ENCODE data around the gene WBP11.

The WBP11 gene

DNA sequence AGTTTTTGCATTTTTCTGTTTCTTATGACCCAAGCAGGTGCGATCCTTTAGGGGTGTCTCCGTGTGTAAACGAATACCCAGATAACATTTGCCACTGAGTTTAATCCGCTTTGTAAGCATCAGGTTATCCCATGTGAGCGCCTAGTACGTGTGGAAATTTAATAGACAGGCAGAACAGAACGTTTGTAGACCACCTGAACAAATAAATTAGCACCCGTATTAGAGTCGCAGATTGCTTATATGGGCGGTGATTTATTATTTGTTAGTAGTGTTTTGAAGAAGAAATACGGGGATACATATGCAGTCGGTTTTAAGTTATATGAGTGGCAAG lies 517 bp upstream of the WBP11 start:
- H3K4me1 ChIP-seq: peaks cover 9% of the 10 kb centered on the region
- H3K9me3 ChIP-seq: no peaks in the 10 kb centered on the region
- DNase-seq (ENCODE audit: low spot score in 2 of 2): no peak
- no peaks in the 10 kb centered on the region for H3K27me3 ChIP-seq (ENCODE audit: low read depth)
- in situ Hi-C loops (cut with MboI; ENCODE audit: low sequenced_read_pairs): no loop called here
- H3K4me3 ChIP-seq: peak overlapping the region; percentile 97
- peaks cover 15% of the 10 kb centered on the region for H3K36me3 ChIP-seq (replicated peaks)

DNA sequence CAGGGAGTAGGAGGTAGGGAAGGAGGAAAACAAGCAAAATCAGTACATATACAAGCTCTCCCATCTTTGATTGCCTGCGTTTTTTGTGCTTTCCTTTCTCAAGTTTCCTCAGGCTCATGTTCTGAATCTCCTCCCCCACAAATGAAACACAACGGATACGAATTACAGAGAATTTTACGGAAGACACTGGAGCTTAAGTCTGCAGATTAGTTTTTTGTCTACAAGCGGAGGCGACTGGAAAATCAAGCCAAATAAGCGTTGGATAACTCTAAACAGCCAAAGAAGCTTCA lies 612 bp downstream of the WBP11 start:
- in situ Hi-C loops (cut with MboI; ENCODE audit: low sequenced_read_pairs): no loop called here
- Histone ChIP-seq H3K4me1 (peaks cover 9% of the 10 kb centered on the region), H3K27me3 (ENCODE audit: low read depth) (no peaks in the 10 kb centered on the region), H3K36me3 (replicated peaks) (peaks cover 26% of the 10 kb centered on the region), H3K4me3 (peak overlapping the region; percentile 97), H3K9me3 (no peaks in the 10 kb centered on the region)
- no peak for DNase-seq (ENCODE audit: low spot score in 2 of 2)

DNA sequence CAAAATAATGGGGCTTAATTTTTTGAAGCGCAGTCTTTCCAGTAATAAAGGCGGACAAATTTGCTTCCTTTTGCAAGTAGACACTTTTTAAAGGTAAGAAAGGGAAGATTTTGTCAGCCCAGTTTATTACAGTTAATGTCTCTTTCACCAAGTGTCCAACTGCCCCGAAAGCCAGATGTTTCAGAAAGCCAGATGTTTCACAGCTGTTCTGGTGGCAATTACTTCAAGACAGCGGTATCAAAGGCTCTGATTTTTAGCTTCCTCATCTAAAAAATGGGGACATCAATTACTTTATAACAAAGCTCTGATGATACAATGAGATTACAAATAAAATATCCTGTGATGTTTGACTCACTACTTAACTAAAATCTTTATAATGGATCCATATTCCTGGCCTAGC lies 1.0 kb downstream of the WBP11 start:
- in situ Hi-C loops (cut with MboI; ENCODE audit: low sequenced_read_pairs): no loop called here
- peak overlapping the region; percentile 97 for H3K4me3 ChIP-seq
- peaks cover 30% of the 10 kb centered on the region for H3K36me3 ChIP-seq (replicated peaks)
- H3K27me3 ChIP-seq (ENCODE audit: low read depth): no peaks in the 10 kb centered on the region
- no peak for DNase-seq (ENCODE audit: low spot score in 2 of 2)
- H3K9me3 ChIP-seq: no peaks in the 10 kb centered on the region
- H3K4me1 ChIP-seq: peaks cover 9% of the 10 kb centered on the region

DNA sequence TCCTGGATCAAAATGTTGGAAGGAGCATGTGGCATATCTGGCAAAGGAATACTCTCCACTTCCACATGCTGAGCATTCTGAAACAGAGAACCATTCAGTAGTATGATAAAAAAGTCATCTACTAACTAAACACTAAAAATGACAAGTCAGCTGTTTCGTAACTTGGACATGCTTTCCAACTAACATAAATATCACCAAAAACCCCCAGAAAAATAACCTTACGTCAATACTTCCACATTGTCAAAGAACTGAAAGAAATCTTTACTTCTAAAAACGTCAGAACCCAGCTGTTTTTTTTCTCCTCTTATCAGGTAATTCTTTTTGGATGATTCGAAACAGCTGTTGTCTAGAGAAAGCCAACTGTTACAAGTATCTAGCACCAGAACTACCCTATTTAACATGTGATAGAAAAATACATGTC lies 8.2 kb downstream of the WBP11 start:
- H3K4me1 ChIP-seq: no peaks in the 10 kb centered on the region
- no peak overlapping the region for H3K4me3 ChIP-seq
- H3K27me3 ChIP-seq (ENCODE audit: low read depth): no peaks in the 10 kb centered on the region
- H3K9me3 ChIP-seq: no peaks in the 10 kb centered on the region
- peaks cover 84% of the 10 kb centered on the region for H3K36me3 ChIP-seq (replicated peaks)
- no peak for DNase-seq (ENCODE audit: low spot score in 2 of 2)
- in situ Hi-C loops (cut with MboI; ENCODE audit: low sequenced_read_pairs): loop anchor here (25.0 kb wide), 1 partner anchor 1092 kb away; the partner anchor contains the start of gene STRAP

DNA sequence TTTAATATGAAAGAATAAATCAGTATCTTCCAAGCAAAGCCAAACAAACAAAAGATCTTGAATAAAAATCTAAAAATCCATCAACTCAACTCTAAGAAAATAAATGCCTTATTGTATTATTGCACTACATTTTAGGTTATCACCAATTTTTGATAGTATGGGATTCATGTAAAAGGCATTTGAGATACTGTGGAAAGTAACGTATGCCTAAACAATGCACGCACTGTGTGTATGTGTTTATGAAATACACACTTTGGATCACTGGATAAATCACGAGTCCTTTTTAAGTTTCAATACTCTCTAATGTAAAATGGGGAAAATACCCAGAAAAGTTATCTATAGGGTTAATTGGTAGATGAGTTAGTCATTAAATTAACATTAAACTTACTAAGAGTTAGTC lies 17.7 kb downstream of the WBP11 start:
- H3K4me1 ChIP-seq: peaks cover 4% of the 10 kb centered on the region; the same call in 1 of the 2 replicates
- no peak for DNase-seq (ENCODE audit: low spot score in 2 of 2)
- peaks cover 51% of the 10 kb centered on the region for H3K36me3 ChIP-seq (replicated peaks)
- in situ Hi-C loops (cut with MboI; ENCODE audit: low sequenced_read_pairs): loop anchor here (25.0 kb wide), 1 partner anchor 1102 kb away; the partner anchor contains the start of gene STRAP
- no peak overlapping the region for H3K4me3 ChIP-seq
- no peaks in the 10 kb centered on the region for H3K9me3 ChIP-seq
- H3K27me3 ChIP-seq (ENCODE audit: low read depth): no peaks in the 10 kb centered on the region

DNA sequence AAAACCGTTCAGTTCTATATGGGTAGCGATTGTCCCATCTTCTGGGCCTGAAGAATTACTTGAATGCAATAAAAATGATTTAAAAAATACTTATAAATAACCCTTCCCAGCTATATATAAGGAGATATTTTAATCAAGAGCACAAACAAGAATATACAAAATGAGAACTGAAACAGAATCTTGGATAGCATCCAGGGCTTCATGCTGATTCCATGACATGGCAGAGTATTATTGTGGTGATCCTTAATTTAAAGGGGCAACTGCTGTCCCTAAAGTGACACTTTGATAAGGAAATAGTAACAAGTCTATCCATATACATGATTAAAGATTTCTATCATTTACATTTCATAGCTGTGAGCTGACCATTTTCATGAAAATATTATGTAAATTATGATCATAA lies 18.8 kb downstream of the WBP11 start:
- Histone ChIP-seq H3K4me3 (no peak overlapping the region), H3K9me3 (no peaks in the 10 kb centered on the region), H3K27me3 (ENCODE audit: low read depth) (no peaks in the 10 kb centered on the region), H3K4me1 (peaks cover 4% of the 10 kb centered on the region; the same call in 1 of the 2 replicates), H3K36me3 (replicated peaks) (peaks cover 40% of the 10 kb centered on the region)
- DNase-seq (ENCODE audit: low spot score in 2 of 2): no peak
- in situ Hi-C loops (cut with MboI; ENCODE audit: low sequenced_read_pairs): loop anchor here (25.0 kb wide), 1 partner anchor 1103 kb away; the partner anchor contains the start of gene STRAP

DNA sequence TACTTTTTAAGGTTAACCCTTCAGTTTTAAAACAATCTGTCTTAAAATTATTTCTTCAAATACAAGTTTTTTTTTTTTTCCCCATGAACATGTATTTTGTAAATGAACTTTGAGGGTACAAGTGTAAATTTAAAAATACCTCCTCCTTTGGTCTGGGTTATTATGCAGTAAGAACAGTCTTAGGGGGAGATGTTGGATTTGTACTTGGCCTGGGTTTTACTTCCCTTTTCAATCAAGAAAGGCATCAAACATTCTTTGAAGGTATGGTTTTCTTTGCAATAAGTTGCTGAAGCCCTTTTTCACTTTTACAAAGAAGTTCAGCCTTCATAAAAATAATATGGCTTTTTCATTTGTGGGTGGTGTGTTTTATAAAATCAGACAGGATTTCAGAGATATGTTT lies 20.5 kb downstream of the WBP11 start:
- DNase-seq (ENCODE audit: low spot score in 2 of 2): no peak
- Histone ChIP-seq H3K4me3 (no peak overlapping the region), H3K9me3 (no peaks in the 10 kb centered on the region), H3K36me3 (replicated peaks) (peaks cover 23% of the 10 kb centered on the region), H3K4me1 (peaks cover 4% of the 10 kb centered on the region; the same call in 1 of the 2 replicates), H3K27me3 (ENCODE audit: low read depth) (no peaks in the 10 kb centered on the region)
- in situ Hi-C loops (cut with MboI; ENCODE audit: low sequenced_read_pairs): loop anchor here (25.0 kb wide), 1 partner anchor 1105 kb away; the partner anchor contains the start of gene STRAP

DNA sequence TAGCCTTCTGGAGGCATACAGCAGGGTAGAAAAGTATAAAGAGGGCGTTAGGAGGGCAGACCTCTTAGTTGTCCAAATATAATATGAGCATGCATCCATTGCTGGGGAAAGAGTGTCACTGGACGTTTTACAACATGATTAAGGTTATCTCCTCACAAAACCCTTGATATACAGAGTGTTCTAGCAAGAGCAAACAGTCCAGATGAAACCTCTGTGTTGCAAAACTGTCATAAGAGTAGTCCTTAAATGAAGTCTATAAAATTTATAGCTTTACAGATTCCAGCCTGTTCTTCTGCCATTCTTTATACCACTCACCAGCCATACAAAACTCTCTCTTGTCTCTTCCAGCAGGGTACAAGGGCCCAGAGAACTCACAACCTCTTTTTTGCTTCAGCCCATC lies 21.7 kb downstream of the WBP11 start:
- in situ Hi-C loops (cut with MboI; ENCODE audit: low sequenced_read_pairs): loop anchor here (25.0 kb wide), 1 partner anchor 1106 kb away; the partner anchor contains the start of gene STRAP
- H3K27me3 ChIP-seq (ENCODE audit: low read depth): no peaks in the 10 kb centered on the region

DNA sequence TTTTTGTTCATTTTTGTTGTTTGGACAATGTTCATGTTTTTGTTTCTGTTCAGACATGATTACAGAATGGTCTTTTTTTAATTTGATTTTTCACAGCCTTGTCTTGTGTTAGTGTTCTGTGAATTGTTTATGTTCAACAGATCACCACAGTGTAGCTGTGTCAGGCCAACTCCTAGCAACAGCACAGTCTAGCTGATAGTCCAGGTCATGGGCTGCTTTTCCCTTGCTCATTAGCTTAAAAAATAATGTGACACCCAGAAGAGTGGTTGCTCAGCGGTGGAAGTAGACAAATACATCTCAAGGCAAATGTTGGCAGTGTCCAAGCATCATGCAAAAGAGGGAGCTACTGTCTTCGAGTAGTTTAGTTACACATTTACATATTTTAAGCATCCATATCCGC lies 22.4 kb downstream of the WBP11 start:
- Histone ChIP-seq H3K27me3 (ENCODE audit: low read depth) (no peaks in the 10 kb centered on the region), H3K36me3 (replicated peaks) (peaks cover 5% of the 10 kb centered on the region; the same call in 1 of the 2 replicates), H3K4me3 (no peak overlapping the region), H3K9me3 (no peaks in the 10 kb centered on the region), H3K4me1 (no peaks in the 10 kb centered on the region)
- DNase-seq (ENCODE audit: low spot score in 2 of 2): no peak
- in situ Hi-C loops (cut with MboI; ENCODE audit: low sequenced_read_pairs): loop anchor here (25.0 kb wide), 1 partner anchor 1106 kb away; the partner anchor contains the start of gene STRAP

More for the DNA sequence above, 21.7 kb downstream of the WBP11 start:
- H3K36me3 ChIP-seq (replicated peaks): peaks cover 11% of the 10 kb centered on the region
- peaks cover 4% of the 10 kb centered on the region; the same call in 1 of the 2 replicates for H3K4me1 ChIP-seq
- H3K4me3 ChIP-seq: no peak overlapping the region
- no peaks in the 10 kb centered on the region for H3K9me3 ChIP-seq
- DNase-seq (ENCODE audit: low spot score in 2 of 2): no peak

DNA sequence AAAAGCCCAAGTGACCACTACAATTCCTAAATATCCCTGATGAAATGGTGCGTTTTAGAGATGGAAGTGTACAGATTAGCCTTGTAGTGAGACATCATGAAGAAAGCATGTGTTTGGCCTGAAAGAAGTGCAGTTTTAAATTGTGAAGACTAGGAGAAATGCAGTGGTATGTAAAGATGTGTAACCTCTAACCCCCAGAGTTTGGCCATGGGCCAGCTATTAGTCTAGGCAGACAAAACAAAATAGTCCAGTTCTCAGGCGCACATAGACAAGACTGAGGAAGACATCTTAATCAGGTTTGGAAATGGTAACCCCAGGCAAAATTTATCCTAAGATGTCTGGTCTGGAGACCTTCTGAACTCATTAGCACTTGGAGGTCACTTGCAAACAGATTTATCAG lies 23.4 kb downstream of the WBP11 start:
- DNase-seq (ENCODE audit: low spot score in 2 of 2): no peak
- peaks cover 5% of the 10 kb centered on the region for H3K4me1 ChIP-seq
- no peaks in the 10 kb centered on the region for H3K27me3 ChIP-seq (ENCODE audit: low read depth)
- no peak overlapping the region for H3K4me3 ChIP-seq
- no peaks in the 10 kb centered on the region for H3K36me3 ChIP-seq (replicated peaks)
- H3K9me3 ChIP-seq: no peaks in the 10 kb centered on the region
- in situ Hi-C loops (cut with MboI; ENCODE audit: low sequenced_read_pairs): loop anchor here (25.0 kb wide), 1 partner anchor 1107 kb away; the partner anchor contains the start of gene STRAP

DNA sequence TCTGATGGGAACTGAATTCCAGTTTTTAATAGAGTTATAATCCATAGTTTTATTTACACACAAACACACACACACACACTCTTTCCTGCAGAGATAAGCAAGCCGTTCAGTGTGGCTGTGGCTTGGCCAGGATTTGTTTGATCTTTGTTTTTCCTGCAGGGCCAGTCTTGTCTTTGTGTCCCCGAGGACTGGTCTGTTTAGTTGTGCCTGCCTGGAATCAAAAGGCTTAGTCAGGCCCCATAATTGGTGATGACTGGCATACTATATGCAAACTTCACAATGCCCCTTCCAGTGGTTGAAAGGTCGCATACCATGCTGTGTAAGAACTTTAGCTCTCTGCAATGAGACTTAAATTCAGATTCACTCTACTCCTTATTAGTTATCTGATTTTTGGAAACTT lies 26.0 kb downstream of the WBP11 start:
- Histone ChIP-seq H3K36me3 (replicated peaks) (no peaks in the 10 kb centered on the region), H3K9me3 (no peaks in the 10 kb centered on the region), H3K4me3 (no peak overlapping the region), H3K27me3 (ENCODE audit: low read depth) (no peaks in the 10 kb centered on the region), H3K4me1 (peaks cover 7% of the 10 kb centered on the region)
- in situ Hi-C loops (cut with MboI; ENCODE audit: low sequenced_read_pairs): loop anchor here (25.0 kb wide), 1 partner anchor 1110 kb away; the partner anchor contains the start of gene STRAP
- no peak for DNase-seq (ENCODE audit: low spot score in 2 of 2)

DNA sequence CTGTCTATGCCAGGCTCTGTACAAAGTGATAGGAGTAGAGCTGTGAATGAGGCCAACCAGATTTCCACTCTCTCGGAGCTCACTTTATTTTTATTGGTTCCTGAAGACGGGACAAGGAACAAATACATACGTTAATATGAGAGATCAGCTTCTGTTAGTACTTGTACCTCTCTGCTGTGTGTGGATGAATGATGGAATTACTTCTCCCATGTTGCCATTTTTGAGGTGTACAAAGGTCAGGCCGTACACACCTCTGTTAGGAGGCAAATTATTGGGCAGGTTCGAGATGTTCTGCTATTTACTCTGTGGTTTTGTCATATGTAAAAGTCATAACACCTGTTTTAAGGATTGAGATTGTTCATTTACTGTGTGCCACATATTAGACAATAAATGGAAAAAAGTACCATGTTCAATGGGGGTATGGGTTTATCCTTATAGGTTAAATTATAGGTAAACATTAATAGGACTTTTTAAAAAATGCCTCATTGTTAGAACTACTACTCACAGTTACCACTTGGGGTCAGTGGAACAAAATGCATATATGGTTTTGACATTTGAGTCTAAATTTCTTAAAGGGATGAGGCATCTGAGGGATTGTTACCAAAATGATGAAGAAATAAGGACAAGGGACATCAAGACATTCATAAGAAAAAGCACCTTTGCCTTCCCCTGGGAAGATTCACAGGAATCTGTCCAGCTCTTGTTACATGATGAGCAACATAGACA lies 26.9 kb downstream of the WBP11 start:
- Histone ChIP-seq H3K27me3 (ENCODE audit: low read depth) (no peaks in the 10 kb centered on the region), H3K4me3 (no peak overlapping the region), H3K4me1 (peaks cover 12% of the 10 kb centered on the region), H3K36me3 (replicated peaks) (no peaks in the 10 kb centered on the region), H3K9me3 (no peaks in the 10 kb centered on the region)
- no peak for DNase-seq (ENCODE audit: low spot score in 2 of 2)
- in situ Hi-C loops (cut with MboI; ENCODE audit: low sequenced_read_pairs): loop anchor here (25.0 kb wide), 1 partner anchor 1111 kb away; the partner anchor contains the start of gene STRAP

DNA sequence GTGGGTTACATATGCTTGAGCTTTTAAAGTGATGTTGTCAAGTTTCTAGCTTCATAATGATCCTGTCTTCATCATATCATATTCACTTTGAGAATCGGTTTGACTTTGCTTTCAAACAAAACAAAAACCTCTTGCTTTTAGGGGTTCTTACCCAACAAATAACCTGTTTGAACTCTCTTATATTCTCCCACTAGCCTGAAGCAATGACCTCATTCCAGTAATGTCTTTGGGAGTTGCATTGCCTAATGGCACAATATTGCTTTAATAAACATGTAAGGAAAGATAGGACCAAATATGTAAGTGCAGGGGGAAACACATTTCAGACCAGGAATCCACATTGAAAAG lies 27.7 kb downstream of the WBP11 start:
- peaks cover 12% of the 10 kb centered on the region for H3K4me1 ChIP-seq
- H3K27me3 ChIP-seq (ENCODE audit: low read depth): no peaks in the 10 kb centered on the region
- H3K36me3 ChIP-seq (replicated peaks): no peaks in the 10 kb centered on the region; the same call in 1 of the 2 replicates
- no peaks in the 10 kb centered on the region for H3K9me3 ChIP-seq
- no peak for DNase-seq (ENCODE audit: low spot score in 2 of 2)
- in situ Hi-C loops (cut with MboI; ENCODE audit: low sequenced_read_pairs): loop anchor here (25.0 kb wide), 1 partner anchor 1112 kb away; the partner anchor contains the start of gene STRAP
- peak overlapping the region; percentile 45 for H3K4me3 ChIP-seq

DNA sequence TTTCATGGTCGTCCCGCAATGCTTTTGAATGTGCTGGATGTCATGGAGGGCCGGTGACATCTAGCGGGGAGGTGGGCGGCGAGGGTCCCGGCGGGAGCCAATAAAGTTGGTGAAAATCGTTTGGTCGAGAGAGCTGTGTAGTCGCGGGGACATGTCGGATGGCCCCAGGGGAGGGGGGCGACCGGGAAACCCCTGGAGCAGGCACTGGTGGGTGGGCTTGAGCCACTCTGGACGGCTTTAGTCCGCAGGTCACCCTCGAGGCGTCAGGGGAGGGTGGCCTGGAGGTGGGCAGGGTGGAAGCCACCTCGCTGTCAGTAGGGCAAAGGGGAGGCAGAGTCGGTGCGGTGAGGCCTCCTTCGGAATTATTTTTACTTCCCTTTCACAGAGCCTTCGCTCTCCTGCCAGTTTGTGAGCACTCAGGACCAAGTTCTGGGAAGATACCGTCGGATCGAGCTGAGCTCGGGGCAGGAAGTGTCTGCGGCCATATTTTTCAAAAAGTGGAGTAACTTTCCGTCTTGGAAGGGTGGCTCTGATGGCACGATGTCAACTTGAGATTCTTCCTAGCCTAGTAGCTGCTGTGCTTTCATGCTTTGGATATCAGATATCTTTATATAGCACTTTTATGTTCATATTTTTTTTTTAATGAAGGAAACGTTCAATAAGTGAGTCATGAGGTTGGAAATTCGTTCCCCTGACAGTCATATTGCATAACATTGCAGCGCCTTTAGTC lies 28.2 kb downstream of the WBP11 start:
- H3K4me3 ChIP-seq: peak overlapping the region; percentile 45
- peaks cover 12% of the 10 kb centered on the region for H3K4me1 ChIP-seq
- no peaks in the 10 kb centered on the region for H3K27me3 ChIP-seq (ENCODE audit: low read depth)
- H3K36me3 ChIP-seq (replicated peaks): no peaks in the 10 kb centered on the region; the same call in 1 of the 2 replicates
- no peaks in the 10 kb centered on the region for H3K9me3 ChIP-seq
- in situ Hi-C loops (cut with MboI; ENCODE audit: low sequenced_read_pairs): loop anchor here (25.0 kb wide), 1 partner anchor 1112 kb away; the partner anchor contains the start of gene STRAP
- DNase-seq (ENCODE audit: low spot score in 2 of 2): peak in 1 of 2 experiments; percentile 16
